Activated CD4-positive, alpha-beta T cell treated with anti-CD3 and anti-CD28 coated beads, Interleukin-2, amount 50 U/mL, for 4 hours (primary cell): ENCODE data around the gene MOGAT3.
"Not testable (repeated sequence)": the region's sequence is repeated elsewhere in the genome, so short reads cannot be mapped to it uniquely, and the experiment has no call there.

Experiments used
- DNase-seq, 2 experiments: peaks; one replicate each; pipeline ENCODE4 v3.0.0-alpha.2; 2020

The MOGAT3 gene

GRCh38 chr7:101201695-101202602, 1.1 kb upstream of the MOGAT3 start:
- DNase-seq, result no peak

GRCh38 chr7:101200504-101200861, 353 bp downstream of the MOGAT3 start:
- DNase-seq, result no peak

- not testable (repeated sequence) for DNase-seq
Observed at GRCh38 chr7:101199522-101199921, 1.3 kb downstream of the MOGAT3 start.

- DNase-seq, result no peak
Observed at GRCh38 chr7:101198476-101198875, 2.4 kb downstream of the MOGAT3 start.

DNA sequence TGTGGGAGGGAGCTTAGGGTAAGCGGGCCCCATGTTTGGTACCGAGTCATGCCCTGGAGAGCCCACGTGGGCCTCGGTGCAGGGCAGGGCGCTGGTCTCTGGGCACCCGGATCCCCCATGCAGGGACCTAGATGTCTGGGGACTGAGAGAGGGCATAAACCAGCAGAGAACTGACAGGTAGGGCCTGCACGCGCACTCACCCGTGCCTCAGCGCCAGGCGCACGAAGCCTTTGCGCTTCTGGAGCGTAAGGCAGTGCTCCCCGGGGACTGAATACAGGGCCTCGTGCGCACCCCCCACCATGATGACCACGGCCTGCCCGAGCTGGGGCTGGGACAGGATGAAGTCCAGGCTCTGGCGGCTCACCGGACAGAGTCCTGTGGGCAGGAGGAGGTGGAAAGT, 2.8 kb downstream of the MOGAT3 start:
- DNase-seq, result no peak

- no peak for DNase-seq
Observed at GRCh38 chr7:101195884-101196283, 5.0 kb downstream of the MOGAT3 start.

- DNase-seq, result no peak
Observed at GRCh38 chr7:101189109-101189508, 11.7 kb downstream of the MOGAT3 start.

GRCh38 chr7:101186844-101187428, 13.9 kb downstream of the MOGAT3 start:
- DNase-seq, result no peak

- no peak for DNase-seq
Observed at GRCh38 chr7:101186194-101186593, 14.6 kb downstream of the MOGAT3 start.

DNA sequence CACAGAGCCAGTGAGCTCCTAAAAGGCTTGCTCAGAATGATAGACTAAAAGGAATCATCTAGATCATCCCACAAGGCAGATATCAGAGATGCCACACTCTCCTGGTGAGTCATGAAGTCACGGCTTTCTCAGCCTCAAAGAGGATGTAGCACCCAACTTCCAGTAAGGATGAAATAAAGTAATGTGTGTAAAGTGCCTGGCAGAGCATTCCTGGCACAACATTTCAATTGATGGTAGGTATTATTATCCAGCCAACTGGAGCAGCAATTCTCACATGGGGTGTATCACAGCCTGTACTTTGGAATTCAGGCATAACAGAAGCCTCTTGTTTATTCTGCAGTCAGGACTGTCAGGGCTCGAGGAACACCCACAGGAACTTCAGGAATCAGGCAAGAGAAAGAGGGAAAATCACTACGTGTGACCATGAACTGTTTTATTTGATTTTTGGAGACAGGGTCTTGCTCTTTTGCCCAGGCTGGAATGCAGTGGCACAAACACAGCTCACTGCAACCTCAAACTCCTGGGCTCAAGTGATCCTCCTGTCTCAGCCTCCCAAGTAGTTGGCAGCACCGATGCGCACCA, 15.5 kb downstream of the MOGAT3 start:
- no peak for DNase-seq

DNA sequence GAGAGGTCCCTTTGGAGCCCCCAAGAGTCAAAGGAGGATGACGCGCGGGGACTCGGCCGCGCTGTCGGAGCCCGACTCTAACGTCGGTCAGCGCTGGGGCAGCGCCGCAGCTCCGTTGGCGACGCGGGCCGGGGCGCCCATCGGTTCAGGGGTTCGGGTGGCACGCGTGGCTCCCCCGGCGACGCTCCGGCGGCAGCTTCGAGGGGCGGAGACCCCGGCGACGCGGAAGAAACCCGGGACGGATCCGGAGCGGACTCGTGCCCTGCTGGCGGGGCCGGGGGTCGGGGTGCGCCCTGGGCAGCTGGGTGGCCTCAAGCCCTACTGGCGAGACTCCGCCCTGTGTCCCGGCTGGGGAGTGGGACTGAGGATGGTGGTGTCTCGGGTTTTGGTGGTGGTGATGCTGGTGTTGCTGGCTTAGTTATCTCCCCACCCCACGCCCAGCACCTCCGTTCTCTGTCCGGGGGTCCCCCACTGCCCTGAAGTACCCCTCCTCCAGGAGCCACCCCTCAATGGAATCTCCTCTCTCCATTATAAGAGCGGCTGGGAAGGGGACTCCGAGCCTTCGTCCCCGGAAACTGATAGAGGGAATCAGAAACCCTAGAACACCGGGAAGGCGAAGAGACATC, 20.6 kb downstream of the MOGAT3 start, which contains the start of gene NAT16:
TSS of gene NAT16 (minus strand) at position 164 of the 626 bp plus-strand sequence. CDS start 5,486 bp downstream, outside the sequence.
- no peak for DNase-seq

DNA sequence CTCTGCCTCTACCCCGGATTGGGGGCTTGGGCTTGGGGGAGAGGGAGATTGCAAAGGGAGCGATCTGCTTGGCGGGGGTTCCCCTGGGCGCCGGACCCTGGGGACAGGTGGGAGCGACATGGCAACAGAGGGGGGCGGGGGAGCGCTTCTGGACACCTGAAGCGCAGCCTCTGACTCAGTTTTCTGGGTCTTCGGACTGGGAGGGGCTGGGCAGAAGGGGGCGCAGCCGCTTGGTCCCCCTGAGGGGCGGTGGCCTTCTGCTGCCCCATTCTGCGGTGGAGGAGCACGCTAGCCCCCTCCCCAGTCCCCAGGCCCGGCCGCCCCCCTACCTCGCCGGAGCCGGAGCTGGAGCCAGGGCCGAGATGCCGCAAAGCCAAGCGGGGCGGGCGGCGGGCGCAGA, 21.1 kb downstream of the MOGAT3 start:
- DNase-seq, result no peak

DNA sequence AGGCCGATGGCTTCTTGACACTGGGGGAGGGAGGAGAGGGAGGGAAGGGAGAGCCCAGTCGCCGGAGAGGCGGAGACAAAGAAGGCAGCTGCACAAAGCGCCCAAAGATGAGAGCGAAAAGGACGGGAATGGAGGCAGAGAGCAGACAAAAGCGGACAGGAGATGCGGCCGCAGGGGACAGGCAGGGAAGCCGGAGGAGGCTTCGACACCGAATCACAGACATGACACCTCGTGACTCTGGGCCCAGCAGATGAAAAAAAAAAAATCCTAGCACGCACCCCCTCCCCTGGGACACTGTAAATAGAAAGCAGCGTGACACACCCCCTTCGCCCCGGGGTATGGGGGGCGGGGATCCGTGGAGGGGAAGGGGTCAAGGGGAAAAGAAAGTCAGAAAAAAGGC, 21.7 kb downstream of the MOGAT3 start:
- no peak for DNase-seq

GRCh38 chr7:101177644-101178043, 23.2 kb downstream of the MOGAT3 start:
- DNase-seq, result no peak

DNA sequence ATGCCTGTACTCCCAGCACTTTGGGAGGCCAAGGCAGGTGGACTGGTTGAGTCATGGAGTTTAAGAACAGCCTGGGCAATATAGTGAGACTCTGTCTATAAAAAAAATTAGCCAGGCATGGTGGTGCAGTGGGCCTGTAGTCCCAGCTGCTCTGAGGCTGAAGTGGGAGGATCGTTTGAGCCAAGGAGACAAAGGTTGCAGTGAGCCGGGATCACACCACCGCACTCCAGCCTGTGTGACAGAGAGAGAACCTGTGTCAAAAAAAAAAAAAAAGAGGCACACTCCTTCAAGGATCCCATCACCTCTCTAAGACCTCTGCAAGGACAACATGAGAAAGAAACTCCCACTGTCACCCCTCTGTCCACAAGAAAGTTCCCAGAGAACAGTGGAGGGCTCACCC, 25.2 kb downstream of the MOGAT3 start:
- no peak for DNase-seq

DNA sequence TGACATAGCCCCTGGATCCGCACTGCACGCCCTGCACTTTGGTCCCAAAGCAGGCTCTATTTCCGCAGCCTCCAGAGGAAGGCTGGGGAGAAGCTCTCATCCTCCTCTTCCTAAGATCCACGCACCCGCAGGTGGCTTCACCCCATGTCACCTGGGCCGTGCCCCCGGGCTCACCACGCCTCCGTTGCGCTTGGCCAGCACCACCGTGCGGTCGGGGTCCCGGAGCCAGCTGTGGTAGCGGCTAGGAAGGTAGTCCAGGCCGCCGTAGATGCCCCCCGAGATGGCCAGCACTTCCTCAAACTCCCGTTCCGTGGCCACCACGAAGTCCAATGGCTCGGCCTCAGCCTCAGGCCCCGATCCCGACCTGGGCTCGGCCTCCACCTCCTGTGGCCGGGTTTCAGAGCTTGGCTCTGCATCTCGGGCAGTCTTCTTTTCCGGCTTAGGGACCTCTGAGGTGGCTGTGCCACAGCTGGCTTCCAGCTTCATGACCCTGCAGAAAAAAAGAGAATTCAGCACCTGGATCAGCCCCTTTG, 26.4 kb downstream of the MOGAT3 start:
- DNase-seq, result no peak

DNA sequence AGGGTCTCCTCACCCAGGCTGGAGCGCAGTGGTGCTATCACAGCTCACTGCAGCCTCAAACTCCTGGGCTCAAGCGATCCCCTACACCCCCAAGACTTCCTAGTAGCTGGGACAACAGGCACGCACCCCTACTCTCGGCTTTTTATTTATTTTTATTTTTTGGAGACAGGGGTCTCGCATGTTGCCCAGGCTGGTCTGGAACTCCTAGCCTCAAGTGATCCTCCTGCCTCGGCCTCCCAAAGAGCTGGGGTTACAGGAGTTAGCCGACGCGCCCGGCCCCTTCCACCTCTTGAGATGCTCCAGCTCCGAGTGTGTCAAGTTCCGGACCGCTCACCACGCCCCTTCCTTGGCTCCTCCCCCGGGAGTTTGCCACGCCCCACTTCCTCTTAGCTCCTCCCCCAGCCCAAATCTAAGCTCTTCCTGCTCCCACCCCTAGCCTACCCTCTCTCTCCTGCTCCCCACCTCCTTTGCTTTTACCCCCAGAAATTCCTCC, 27.0 kb downstream of the MOGAT3 start:
- DNase-seq, result peak; percentile 38 to 52

DNA sequence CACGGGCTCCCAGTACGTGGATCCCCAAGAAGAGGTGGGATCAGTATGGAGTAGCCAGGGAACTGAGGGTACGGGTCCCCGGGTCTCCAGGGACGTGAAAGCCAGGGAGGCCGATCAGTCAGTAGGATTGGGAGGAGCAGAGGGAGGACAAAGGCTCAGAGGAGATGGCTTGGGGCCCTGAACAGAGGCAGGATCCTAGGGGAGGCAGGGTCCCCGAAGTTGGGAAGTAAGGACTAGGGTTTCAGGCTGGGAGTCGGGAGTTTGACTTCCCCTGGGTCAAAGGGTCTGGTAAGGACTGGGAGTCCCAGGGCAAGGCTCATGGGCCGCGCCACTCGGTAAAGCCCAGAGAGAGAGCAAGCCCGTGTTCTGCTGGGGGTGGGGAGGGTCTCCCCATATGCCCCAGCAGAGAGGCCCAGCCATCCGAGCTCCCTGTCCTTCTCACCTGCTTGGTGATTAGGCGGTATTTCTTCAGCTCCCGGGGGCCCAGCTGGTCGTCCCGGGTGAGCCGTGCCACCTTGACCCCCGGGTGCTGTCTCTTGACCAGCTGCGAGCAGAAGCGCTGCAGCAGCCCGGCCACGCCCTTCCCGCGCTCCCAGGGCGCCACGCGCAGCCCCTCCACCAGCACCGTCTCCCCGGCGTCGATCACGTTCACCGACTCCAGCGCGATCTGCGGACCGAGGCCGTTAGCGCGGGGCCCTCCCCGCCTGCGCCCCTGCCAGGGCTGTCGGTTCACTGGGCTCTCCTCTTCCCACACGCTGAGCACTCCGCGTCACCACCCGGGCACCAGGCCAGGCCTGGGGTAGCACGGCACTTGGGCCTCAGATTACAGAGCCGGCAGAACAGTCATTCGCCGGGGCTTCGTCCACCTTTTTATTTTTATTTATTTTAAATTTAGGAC, 27.7 kb downstream of the MOGAT3 start:
- DNase-seq, result no peak

DNA sequence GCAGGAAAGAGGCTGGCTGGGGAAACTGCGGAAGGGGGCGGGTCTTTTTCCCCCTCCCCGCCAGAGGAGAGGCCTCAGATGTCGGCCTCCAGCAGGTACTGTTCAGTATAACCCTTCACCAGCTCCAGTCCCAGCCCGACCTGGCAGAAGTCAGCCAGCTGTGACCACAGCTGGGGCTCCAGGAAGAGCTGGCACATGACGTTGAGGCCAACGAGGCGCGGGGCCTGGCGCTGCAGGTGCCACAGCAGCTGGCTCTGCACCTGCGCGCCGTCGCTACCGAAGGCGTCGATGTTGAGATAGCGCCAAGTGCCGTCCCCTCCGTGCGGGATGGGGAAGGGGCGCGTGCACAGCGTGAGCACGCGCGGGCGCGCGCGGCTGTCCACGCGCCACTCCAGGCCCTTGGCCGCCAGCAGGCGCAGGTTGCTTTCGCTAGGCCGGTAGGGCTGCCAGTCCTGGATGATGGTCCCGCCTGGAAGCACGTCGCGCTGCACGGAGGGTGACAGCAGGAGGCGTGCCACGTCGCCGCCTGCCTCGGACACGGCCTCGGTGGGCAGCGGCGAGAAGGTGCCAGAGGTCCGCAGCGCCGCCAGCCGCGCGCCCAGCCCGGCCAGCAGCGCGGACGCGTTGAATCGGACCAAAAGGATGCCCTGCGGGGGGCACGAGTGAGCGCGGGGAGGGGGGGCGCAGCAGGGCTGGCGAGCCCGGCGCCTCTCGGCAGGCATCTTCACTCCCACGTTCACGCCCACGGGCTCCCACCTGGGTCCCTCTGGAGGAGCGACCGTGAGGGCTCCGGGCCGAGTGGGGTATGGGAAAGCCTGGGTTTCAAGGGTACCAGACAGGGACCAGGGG, 28.6 kb downstream of the MOGAT3 start:
- DNase-seq, result no peak

GRCh38 chr7:101171442-101171837, 29.4 kb downstream of the MOGAT3 start:
- no peak for DNase-seq
